GM19463 (cell line): ENCODE results near the gene MYG1.

ENCODE experiments used
- ATAC-seq: cut with Tn5 transposase; IDR thresholded peaks from one replicate; pipeline ENCODE4 v1.9.1; 2021; ENCODE audit warnings: mild to moderate bottlenecking, moderate library complexity; ENCODE audit not compliant: unreplicated experiment

Gene MYG1

GRCh38 chr12:53299454-53300180 lies at the start of gene MYG1:
Gene MYG1, plus strand, starts transcription at chr12:53299695. Its CDS starts 43 bp downstream, at chr12:53299738.
- peak; percentile 80 for ATAC-seq

DNA sequence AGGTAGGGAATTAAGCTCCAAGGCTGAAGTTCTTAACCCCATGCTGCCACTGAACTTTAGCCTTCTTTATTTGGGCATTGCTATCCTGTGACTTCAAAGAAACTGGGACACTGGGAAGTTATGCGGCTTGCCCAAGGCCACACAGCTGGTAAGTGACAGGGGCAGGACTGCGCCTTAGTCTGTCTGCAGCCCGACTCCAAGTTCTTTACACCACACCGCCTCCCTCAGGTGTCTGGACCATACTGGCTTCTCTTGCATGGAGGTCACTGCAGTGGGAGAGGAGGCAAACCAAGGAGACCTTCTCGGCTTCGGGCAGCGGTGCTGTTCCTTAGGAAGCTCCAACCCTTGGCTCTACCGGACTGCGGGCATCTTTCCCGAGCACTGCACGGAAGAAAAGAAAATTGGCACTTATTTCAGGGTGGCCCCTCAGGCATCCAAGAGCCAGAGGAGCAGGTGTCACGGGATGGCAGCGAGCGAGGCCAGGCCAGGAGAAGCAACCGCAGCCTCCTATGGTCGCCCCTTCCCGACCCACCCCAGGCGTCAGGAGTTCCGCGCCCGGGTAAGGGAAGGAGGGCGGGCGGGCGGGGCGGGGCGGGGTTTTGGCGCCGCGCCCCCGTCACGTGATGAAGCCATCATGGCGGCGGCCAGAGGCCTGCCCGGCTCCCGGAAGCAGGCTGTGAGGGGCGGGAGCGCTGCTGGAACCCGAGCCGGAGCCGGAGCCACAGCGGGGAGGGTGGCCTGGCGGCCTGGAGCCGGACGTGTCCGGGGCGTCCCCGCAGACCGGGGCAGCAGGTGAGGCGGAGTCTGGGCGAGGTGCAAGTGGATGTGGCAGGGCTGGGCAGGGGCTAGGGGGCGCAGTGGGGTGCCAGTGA lies 47.8 kb upstream of the MYG1 start:
- ATAC-seq: peak; percentile 81

DNA sequence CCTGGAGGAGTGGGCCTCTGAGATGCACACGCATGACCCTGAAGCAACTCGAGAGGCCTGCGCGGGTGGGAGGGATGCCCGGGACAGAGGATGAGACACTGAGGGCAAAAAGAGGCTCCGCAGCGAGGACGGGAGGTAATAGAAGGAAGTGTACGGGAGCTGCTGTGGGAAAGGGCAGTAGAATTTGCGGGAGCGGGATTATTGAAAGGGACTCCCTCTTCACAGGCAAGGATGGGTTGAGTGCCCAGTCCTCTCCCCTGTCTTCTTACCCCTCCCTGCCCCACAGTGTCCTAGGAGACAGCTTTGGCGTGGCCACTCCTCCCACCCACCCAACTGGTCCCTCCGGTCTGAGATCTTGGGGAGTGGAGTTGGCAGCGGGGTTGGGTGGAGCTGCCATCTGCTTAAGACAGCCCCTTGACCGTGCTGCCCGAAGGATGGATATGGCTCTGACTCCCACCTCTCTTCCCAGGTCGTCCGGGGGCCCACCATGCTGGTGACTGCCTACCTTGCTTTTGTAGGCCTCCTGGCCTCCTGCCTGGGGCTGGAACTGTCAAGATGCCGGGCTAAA lies 47.1 kb upstream of the MYG1 start:
- no peak for ATAC-seq

DNA sequence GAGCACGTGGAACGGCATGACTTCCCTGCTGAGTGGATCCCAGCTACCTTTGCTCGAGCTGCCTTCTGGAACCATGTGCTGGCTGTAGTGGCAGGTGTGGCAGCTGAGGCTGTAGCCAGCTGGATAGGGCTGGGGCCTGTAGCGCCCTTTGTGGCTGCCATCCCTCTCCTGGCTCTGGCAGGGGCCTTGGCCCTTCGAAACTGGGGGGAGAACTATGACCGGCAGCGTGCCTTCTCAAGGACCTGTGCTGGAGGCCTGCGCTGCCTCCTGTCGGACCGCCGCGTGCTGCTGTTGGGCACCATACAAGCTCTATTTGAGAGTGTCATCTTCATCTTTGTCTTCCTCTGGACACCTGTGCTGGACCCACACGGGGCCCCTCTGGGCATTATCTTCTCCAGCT lies 46.2 kb upstream of the MYG1 start:
- no peak for ATAC-seq

DNA sequence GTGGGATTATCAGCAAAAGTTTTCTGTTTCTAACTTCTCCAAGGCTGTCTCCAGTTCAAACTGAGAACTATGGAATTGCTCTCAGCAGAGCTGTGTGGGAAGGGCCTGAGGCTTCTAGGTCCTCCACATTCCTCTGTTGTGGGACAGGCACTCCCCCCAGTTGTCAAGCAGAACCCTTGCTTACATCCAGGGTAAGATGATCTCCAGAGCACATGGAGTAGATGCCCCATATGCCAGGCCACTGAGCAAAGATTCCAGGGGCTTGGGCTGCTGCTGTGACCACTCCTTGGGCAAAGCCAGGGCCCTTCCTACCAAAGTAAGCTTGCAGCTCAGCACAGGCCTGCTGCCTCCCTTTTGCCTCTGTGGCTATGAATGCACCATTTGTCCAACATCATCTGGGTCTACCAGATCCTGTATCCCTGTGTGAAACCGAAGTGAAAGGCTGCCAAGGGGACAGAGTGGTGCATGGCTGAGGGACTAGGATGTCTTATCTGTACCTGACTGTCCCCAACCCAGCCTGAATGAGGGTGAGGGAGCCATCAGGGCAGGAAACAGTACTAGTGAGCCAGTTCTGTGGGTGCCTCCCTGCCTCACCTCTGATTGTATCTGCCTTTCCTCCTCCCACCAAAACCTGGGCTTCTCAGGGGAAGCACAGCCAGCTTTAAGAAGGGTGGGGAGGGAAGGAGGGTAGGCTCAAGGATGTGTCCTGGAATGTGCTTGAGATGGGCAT lies 44.5 kb upstream of the MYG1 start:
- no peak for ATAC-seq

DNA sequence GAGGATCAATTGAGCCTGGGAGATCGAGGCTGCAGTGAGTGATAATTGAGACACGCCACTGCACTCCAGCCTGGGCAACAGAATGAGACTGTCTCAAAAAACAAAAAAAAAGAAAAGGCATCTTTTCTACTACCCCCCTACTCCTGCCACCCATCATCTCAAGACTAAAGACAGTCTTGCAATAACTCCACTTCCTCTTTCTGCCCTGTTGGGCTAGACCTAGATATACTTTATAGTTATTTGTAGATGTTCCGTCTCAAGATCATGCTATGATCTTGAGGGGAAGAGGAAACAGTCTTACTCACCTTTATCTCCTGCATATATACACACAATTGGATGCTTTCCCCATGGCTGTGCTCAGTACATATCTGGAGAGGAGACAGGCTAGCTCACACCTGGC lies 43.5 kb upstream of the MYG1 start:
- no peak for ATAC-seq

DNA sequence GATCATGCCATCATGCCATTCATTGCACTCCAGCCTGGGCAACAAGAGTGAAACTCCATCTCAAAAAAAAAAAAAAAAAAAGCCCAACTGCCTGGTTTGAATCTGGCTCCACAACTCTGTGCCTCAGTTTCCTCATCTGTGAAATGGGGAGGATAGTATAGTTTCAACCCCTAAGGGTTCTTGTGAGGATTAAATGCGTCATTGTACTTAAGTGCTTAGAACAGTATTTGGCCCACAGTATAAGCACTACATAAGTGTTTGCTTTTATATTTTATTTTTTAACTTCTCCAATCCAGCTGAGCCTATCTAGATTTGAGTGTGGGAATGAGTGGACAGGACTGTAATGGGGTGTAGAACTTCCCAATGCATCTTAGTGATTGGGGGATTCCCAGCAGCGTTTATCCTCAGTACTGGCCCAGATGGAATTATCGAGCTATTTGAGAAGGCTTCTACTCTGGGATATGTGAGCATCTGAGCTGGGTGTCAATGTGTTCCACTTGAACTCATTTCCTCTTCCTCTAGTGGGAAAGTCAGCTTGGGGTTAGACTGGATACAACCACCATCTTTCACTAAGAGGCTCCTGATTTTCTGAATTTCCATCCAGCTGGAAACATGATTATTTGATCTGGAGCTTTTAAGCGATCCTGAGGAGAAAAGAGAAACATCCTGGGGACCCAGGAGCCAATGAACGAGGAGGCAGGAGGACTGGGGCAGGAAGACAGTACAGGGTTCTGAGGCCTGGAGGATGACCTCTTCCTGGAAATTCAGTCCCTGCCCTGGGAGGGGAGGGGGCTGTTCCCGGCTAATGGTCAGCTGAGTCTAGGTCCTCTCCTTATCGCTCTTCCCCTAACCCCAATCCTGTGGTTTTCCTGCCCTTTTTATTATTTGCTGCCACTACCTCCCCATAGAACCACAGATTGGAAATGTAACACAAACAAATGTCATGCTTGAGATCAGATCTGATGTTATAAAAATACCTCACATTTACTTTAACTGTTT lies 40.7 kb upstream of the MYG1 start:
- no peak for ATAC-seq

DNA sequence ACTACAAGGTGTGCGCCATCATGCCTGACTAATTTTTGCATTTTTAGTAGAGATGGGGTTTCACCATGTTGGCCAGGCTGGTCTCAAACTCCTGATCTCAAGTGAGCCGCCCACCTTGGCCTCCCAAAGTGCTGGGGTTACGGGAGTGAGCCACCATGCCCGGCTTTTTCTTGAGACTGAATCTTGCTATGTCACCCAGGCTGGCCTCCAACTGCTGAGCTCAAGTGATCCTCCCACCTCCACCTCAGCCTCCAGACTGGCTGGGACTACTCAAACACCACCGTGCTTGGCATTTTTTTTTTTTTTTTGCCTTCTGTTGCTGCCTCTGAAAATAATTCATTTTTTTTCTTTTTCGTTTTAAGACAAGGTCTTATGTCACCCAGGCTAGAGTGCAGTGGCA lies 39.6 kb upstream of the MYG1 start:
- ATAC-seq: no peak

- ATAC-seq: no peak
Measured at GRCh38 chr12:53265783-53266182, 33.7 kb upstream of the MYG1 start.

GRCh38 chr12:53267306-53267998 lies 32.0 kb upstream of the MYG1 start:
- ATAC-seq: no peak

GRCh38 chr12:53267999-53268629 lies 31.4 kb upstream of the MYG1 start, which contains the start of gene ESPL1:
Gene ESPL1, plus strand, starts transcription at chr12:53268299. Its CDS starts 468 bp downstream, at chr12:53268767.
- peak; percentile 83 for ATAC-seq

DNA sequence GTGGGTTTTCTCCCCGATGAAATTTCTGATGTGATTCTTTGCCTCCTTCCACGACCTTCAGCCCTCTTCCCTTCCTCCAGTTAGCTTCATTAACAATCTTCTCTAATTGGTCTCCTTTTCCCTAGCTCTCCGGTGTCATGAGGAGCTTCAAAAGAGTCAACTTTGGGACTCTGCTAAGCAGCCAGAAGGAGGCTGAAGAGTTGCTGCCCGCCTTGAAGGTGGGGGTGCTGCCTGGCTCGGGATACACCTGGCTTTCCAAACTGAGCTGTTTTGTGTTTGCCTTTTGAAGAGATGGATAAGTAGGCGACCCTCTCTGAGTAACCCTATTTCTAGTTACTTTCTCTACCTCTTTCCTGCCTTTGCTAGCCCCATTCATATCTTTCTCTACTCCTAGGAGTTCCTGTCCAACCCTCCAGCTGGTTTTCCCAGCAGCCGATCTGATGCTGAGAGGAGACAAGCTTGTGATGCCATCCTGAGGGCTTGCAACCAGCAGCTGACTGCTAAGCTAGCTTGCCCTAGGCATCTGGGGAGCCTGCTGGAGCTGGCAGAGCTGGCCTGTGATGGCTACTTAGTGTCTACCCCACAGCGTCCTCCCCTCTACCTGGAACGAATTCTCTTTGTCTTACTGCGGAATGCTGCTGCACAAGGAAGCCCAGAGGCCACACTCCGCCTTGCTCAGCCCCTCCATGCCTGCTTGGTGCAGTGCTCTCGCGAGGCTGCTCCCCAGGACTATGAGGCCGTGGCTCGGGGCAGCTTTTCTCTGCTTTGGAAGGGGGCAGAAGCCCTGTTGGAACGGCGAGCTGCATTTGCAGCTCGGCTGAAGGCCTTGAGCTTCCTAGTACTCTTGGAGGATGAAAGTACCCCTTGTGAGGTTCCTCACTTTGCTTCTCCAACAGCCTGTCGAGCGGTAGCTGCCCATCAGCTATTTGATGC lies 30.6 kb upstream of the MYG1 start:
- no peak for ATAC-seq

- ATAC-seq: no peak
Measured at GRCh38 chr12:53274445-53274844, 25.1 kb upstream of the MYG1 start.

DNA sequence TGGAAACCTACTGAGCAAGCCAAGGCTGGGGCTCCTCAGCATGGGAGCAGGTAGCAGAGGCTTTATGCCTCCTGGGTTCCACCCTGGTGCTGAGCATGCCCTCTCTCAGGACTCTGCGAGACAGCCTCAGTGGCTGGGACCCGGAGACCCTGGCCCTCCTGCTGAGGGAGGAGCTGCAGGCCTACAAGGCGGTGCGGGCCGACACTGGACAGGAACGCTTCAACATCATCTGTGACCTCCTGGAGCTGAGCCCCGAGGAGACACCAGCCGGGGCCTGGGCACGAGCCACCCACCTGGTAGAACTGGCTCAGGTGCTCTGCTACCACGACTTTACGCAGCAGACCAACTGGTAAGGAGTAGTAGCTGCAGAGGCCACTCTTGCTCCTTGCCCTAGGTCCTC lies 23.0 kb upstream of the MYG1 start:
- ATAC-seq: no peak

GRCh38 chr12:53277981-53278380 lies 21.5 kb upstream of the MYG1 start:
- no peak for ATAC-seq

- ATAC-seq: no peak
Measured at GRCh38 chr12:53279283-53279869, 20.1 kb upstream of the MYG1 start.

GRCh38 chr12:53279888-53280498 lies 19.5 kb upstream of the MYG1 start:
- ATAC-seq: no peak
